GM21786 (cell line): Measurements from ENCODE around the gene HELZ.
"Not testable (repeated sequence)": the region's sequence is repeated elsewhere in the genome, so short reads cannot be mapped to it uniquely, and the experiment has no call there.

Source experiments
- ATAC-seq: cut with Tn5 transposase; IDR thresholded peaks from one replicate; pipeline ENCODE4 v1.9.1; 2021; ENCODE audit not compliant: unreplicated experiment

The HELZ gene

GRCh38 chr17:67271187-67271586 lies 26.2 kb upstream of the HELZ start:
- not testable (repeated sequence) for ATAC-seq

- no peak for ATAC-seq
These were observed 25.4 kb upstream of the HELZ start for GRCh38 chr17:67270416-67270815.

GRCh38 chr17:67266496-67266895 lies 21.5 kb upstream of the HELZ start:
- no peak for ATAC-seq

- no peak for ATAC-seq
These were observed 20.5 kb upstream of the HELZ start for GRCh38 chr17:67265436-67266019.

GRCh38 chr17:67262435-67263117 lies 17.6 kb upstream of the HELZ start:
- ATAC-seq = no peak

- no peak for ATAC-seq
These were observed 15.4 kb upstream of the HELZ start for GRCh38 chr17:67260170-67260987.

- no peak for ATAC-seq
These were observed 13.9 kb upstream of the HELZ start for GRCh38 chr17:67258821-67259468.

GRCh38 chr17:67256075-67256732 lies 11.2 kb upstream of the HELZ start:
- no peak for ATAC-seq

GRCh38 chr17:67253384-67253783 lies 8.4 kb upstream of the HELZ start:
- no peak for ATAC-seq

GRCh38 chr17:67251586-67251985 lies 6.6 kb upstream of the HELZ start:
- ATAC-seq = not testable (repeated sequence)

- ATAC-seq = no peak
These were observed 3.3 kb upstream of the HELZ start for GRCh38 chr17:67248291-67248690.

- no peak for ATAC-seq
These were observed 2.5 kb upstream of the HELZ start for GRCh38 chr17:67247416-67247900.

- ATAC-seq = peak; percentile 55
These were observed 1.8 kb upstream of the HELZ start for GRCh38 chr17:67246653-67247415.

GRCh38 chr17:67246403-67246652 lies 1.3 kb upstream of the HELZ start:
- ATAC-seq = no peak

GRCh38 chr17:67245694-67246402 lies 852 bp upstream of the HELZ start:
- no peak for ATAC-seq

GRCh38 chr17:67244431-67245072 lies 444 bp downstream of the HELZ start:
- ATAC-seq = peak; percentile 11

GRCh38 chr17:67243284-67243683 lies 1.7 kb downstream of the HELZ start:
- no peak for ATAC-seq

- no peak for ATAC-seq
These were observed 3.2 kb downstream of the HELZ start for GRCh38 chr17:67241719-67242341.

GRCh38 chr17:67239597-67239996 lies 5.4 kb downstream of the HELZ start:
- no peak for ATAC-seq
